HepG2 (cell line): ENCODE results near the gene ANO5. TPM values are rescaled to one million over a fixed set of nuclear protein-coding genes. Genes with fewer than 3 reads are reported as not detected.

ENCODE experiments used
- ATAC-seq: fragments of 200-7000 bp; cut with Tn5 transposase; 3 replicates; pipeline ENCODE4 v1.9.1; 2020; ENCODE audit warnings: mild to moderate bottlenecking, moderate library complexity
- BruUV-seq: library from RNA; stranded (reverse); fragments of 400-500 nt; replicated peaks from 2 replicates; lab custom pipeline; 2021; lab: Mats Ljungman, UMichigan
- CTCF ChIA-PET: fragments of 300-600 bp; formaldehyde crosslinking; extraction: SDS; loops from one replicate; lab custom pipeline; 2021; ENCODE audit warnings: low total read pairs, inconsistent platforms, low intra/inter-chr PET ratio; lab: Yijun Ruan, JAX
- POLR2A ChIA-PET: fragments of 350-600 bp; sonication (Branson Sonifier 250); formaldehyde crosslinking; loops from one replicate; lab custom pipeline; 2020; ENCODE audit warnings: antibody characterized with exemption, inconsistent platforms; lab: Yijun Ruan, JAX
- DNase-seq: peaks from one replicate; pipeline ENCODE4 v3.0.0-alpha.2; 2015; ENCODE audit warnings: low spot score
- FAIRE-seq: peaks from 3 replicates; lab custom pipeline; 2011; peaks lifted over from hg19 to GRCh38; lab: Jason Lieb, UNC
- H2AFZ ChIP-seq: one replicate; pipeline ENCODE4 v1.6.1; 2011; ENCODE audit warnings: low read length, inconsistent platforms
- H3K27ac ChIP-seq: fragments of 300-600 bp; 3 replicates; pipeline ENCODE4 v1.8.0; 2011; ENCODE audit warnings: mixed run types, mild to moderate bottlenecking, mixed read lengths, low read length, inconsistent platforms; ENCODE audit not compliant: insufficient read depth; ENCODE audit errors: extremely low read length
- H3K27me3 ChIP-seq, 2 experiments: fragments of 200-600 bp in 1 of 2; 2 replicates in 1 of 2; 3 replicates in 1 of 2; pipeline versions ENCODE4 v1.6.0 to v1.8.0; 2011; ENCODE audit warnings: low read length in 2 of 2, mild to moderate bottlenecking in 2 of 2, moderate library complexity in 2 of 2, inconsistent platforms in 1 of 2; ENCODE audit not compliant: insufficient read depth in 2 of 2, control insufficient read depth in 1 of 2
- H3K36me3 ChIP-seq, 2 experiments: fragments of 200-600 bp in 1 of 2; replicated peaks in 1 of 2; 2 replicates in 1 of 2; 3 replicates in 1 of 2; pipeline versions ENCODE4 v1.5.1 to v1.8.0; 2011; ENCODE audit warnings: low read length in 2 of 2, inconsistent platforms in 1 of 2; ENCODE audit not compliant: insufficient read depth in 2 of 2, control insufficient read depth in 1 of 2
- H3K4me1 ChIP-seq: 2 replicates; pipeline ENCODE4 v1.5.1; 2012; ENCODE audit warnings: low read length, inconsistent platforms; ENCODE audit not compliant: insufficient read depth
- H3K4me2 ChIP-seq: 2 replicates; pipeline ENCODE4 v1.6.0; 2011; ENCODE audit warnings: low read depth, low read length, inconsistent platforms
- H3K4me3 ChIP-seq, 3 experiments: fragments of 200-600 bp in 1 of 3; sonication (generic), shearing (Covaris generic) in 1 of 3; replicated peaks in 1 of 3; 2 replicates each; pipeline ENCODE4 v1.5.1; 2011 to 2016; ENCODE audit warnings: low read length in 3 of 3, inconsistent platforms in 2 of 3, low read depth in 2 of 3, mild to moderate bottlenecking in 2 of 3, control low read depth in 1 of 3, mixed read lengths in 1 of 3; ENCODE audit not compliant: insufficient read depth in 1 of 3
- H3K79me2 ChIP-seq: one replicate; pipeline ENCODE4 v1.6.1; 2011; ENCODE audit warnings: low read length, inconsistent platforms; ENCODE audit not compliant: insufficient read depth
- H3K9ac ChIP-seq: 2 replicates; pipeline ENCODE4 v1.6.0; 2011; ENCODE audit warnings: mild to moderate bottlenecking, low read depth, low read length, inconsistent platforms; ENCODE audit not compliant: insufficient read depth
- H3K9me3 ChIP-seq: 2 replicates; pipeline ENCODE4 v1.5.1; 2012; ENCODE audit warnings: mild to moderate bottlenecking, low read length
- H4K20me1 ChIP-seq: 2 replicates; pipeline ENCODE4 v1.6.0; 2011; ENCODE audit warnings: inconsistent platforms, mild to moderate bottlenecking, low read length, moderate library complexity; ENCODE audit not compliant: insufficient read depth
- ADNP ChIP-seq: sonication (generic); formaldehyde crosslinking; IDR thresholded peaks from 2 replicates; pipeline ENCODE4 v1.4.0; 2020; ENCODE audit warnings: missing genetic modification reagents
- MED8 ChIP-seq: sonication (generic); formaldehyde crosslinking; IDR thresholded peaks from 2 replicates; pipeline ENCODE4 v1.8.1; 2023; ENCODE audit warnings: mild to moderate bottlenecking, missing genetic modification reagents; ENCODE audit not compliant: insufficient replicate concordance
- ZBTB38 ChIP-seq: sonication (generic); formaldehyde crosslinking; IDR thresholded peaks from 2 replicates; pipeline ENCODE4 v1.5.1; 2020; ENCODE audit warnings: mild to moderate bottlenecking, missing genetic modification reagents
- ZNF569 ChIP-seq: sonication (generic); formaldehyde crosslinking; IDR thresholded peaks from 2 replicates; pipeline ENCODE4 v1.5.0; 2020; ENCODE audit warnings: mild to moderate bottlenecking, missing genetic modification reagents, moderate library complexity, borderline replicate concordance
- ZSCAN29 ChIP-seq: sonication (generic); formaldehyde crosslinking; conservative IDR thresholded peaks from 2 replicates; pipeline ENCODE4 v1.4.0; 2020; ENCODE audit warnings: mild to moderate bottlenecking, missing genetic modification reagents
- WGBS: methylation state at CpG from one replicate; pipeline ENCODE4 v1.1.6; 2017; ENCODE audit warnings: low lambda C conversion rate; 5-methylcytosine and 5-hydroxymethylcytosine counted together
- in situ Hi-C: cut with HindIII; loops from 2 replicates; pipeline ENCODE4 v1.10.0; 2017; ENCODE audit warnings: low pct_unique_long_range_greater_than_20kb; ENCODE audit not compliant: extremely low pct_ligation_motif_present
- intact Hi-C: fragments of 100-400 bp; cut with micrococcal nuclease; formaldehyde crosslinking; loops from one replicate; pipeline ENCODE4 v1.10.0; 2022; ENCODE audit not compliant: unreplicated experiment
- polyA plus RNA-seq, 8 experiments: library from polyadenylated mRNA; depleted of rRNA in 3 of 8; stranded (reverse) in 7 of 8; unstranded in 1 of 8; fragments of >200 nt; fragmentation: Illumina TruSeq in 4 of 8; extraction: Trizol in 4 of 8; gene quantifications; 2 replicates each; pipeline versions ENCODE4 v1.2.1 to v1.2.3, GENCODE V29; 2011 to 2016; ENCODE audit warnings: low read depth in 4 of 8, missing spikeins in 1 of 8, mixed read lengths in 1 of 8; ENCODE audit not compliant: insufficient read depth in 1 of 8
- total RNA-seq, 5 experiments: library from RNA; depleted of rRNA; stranded (reverse); fragments of >200 nt; fragmentation: Illumina TruSeq; extraction: Trizol; gene quantifications; 2 replicates each; pipeline ENCODE4 v1.2.3, GENCODE V29; 2016; ENCODE audit warnings: low read depth in 1 of 5
- TF ChIP-seq, protein P1 (sequence below): sonication (generic); formaldehyde crosslinking; IDR thresholded peaks from 2 replicates; pipeline ENCODE4 v1.8.0; 2022; ENCODE audit warnings: missing genetic modification reagents, mild to moderate bottlenecking, moderate library complexity, borderline replicate concordance
- TF ChIP-seq, protein P2 (sequence below): sonication (generic); formaldehyde crosslinking; IDR thresholded peaks from 2 replicates; pipeline ENCODE4 v1.9.0; 2021; ENCODE audit warnings: mild to moderate bottlenecking, missing genetic modification reagents

ANO5 gene
- total and polyA plus RNA-seq, 2 of the 13 experiments (the other 11 are each of a cell fraction or from before 2014, with no cell fraction given) = 0.02 to 0.03 TPM

DNA sequence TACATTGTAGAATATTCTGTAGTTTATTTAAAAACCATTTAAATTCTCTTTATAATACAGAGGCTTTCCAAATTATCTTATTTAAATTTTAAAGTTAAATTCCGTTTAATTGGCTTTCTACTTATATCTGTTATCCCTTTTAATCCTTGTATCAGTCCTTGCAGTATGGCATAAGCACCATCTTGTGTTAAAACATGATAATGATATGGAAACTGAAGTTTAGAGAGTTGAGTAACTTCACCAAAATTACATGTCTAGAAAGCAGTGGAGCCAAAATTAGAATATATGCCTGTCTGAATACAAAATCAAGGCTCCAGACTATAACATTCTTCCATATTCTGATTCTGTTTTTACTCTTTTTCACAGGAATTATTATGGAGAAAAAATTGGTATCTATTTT is 57.0 kb downstream of the ANO5 start:
- no peak overlapping the region for H3K4me3 ChIP-seq
- TF ChIP-seq ADNP (CRISPR knock-in tag) = no peak
- no peak for TF ChIP-seq ZBTB38
- no peak for TF ChIP-seq ZNF569 (CRISPR knock-in tag)
- no peak for TF ChIP-seq MED8 (CRISPR knock-in tag)
- TF ChIP-seq, protein P1, sequence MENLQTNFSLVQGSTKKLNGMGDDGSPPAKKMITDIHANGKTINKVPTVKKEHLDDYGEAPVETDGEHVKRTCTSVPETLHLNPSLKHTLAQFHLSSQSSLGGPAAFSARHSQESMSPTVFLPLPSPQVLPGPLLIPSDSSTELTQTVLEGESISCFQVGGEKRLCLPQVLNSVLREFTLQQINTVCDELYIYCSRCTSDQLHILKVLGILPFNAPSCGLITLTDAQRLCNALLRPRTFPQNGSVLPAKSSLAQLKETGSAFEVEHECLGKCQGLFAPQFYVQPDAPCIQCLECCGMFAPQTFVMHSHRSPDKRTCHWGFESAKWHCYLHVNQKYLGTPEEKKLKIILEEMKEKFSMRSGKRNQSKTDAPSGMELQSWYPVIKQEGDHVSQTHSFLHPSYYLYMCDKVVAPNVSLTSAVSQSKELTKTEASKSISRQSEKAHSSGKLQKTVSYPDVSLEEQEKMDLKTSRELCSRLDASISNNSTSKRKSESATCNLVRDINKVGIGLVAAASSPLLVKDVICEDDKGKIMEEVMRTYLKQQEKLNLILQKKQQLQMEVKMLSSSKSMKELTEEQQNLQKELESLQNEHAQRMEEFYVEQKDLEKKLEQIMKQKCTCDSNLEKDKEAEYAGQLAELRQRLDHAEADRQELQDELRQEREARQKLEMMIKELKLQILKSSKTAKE (CRISPR knock-in tag) = no peak
- TF ChIP-seq, protein P2, sequence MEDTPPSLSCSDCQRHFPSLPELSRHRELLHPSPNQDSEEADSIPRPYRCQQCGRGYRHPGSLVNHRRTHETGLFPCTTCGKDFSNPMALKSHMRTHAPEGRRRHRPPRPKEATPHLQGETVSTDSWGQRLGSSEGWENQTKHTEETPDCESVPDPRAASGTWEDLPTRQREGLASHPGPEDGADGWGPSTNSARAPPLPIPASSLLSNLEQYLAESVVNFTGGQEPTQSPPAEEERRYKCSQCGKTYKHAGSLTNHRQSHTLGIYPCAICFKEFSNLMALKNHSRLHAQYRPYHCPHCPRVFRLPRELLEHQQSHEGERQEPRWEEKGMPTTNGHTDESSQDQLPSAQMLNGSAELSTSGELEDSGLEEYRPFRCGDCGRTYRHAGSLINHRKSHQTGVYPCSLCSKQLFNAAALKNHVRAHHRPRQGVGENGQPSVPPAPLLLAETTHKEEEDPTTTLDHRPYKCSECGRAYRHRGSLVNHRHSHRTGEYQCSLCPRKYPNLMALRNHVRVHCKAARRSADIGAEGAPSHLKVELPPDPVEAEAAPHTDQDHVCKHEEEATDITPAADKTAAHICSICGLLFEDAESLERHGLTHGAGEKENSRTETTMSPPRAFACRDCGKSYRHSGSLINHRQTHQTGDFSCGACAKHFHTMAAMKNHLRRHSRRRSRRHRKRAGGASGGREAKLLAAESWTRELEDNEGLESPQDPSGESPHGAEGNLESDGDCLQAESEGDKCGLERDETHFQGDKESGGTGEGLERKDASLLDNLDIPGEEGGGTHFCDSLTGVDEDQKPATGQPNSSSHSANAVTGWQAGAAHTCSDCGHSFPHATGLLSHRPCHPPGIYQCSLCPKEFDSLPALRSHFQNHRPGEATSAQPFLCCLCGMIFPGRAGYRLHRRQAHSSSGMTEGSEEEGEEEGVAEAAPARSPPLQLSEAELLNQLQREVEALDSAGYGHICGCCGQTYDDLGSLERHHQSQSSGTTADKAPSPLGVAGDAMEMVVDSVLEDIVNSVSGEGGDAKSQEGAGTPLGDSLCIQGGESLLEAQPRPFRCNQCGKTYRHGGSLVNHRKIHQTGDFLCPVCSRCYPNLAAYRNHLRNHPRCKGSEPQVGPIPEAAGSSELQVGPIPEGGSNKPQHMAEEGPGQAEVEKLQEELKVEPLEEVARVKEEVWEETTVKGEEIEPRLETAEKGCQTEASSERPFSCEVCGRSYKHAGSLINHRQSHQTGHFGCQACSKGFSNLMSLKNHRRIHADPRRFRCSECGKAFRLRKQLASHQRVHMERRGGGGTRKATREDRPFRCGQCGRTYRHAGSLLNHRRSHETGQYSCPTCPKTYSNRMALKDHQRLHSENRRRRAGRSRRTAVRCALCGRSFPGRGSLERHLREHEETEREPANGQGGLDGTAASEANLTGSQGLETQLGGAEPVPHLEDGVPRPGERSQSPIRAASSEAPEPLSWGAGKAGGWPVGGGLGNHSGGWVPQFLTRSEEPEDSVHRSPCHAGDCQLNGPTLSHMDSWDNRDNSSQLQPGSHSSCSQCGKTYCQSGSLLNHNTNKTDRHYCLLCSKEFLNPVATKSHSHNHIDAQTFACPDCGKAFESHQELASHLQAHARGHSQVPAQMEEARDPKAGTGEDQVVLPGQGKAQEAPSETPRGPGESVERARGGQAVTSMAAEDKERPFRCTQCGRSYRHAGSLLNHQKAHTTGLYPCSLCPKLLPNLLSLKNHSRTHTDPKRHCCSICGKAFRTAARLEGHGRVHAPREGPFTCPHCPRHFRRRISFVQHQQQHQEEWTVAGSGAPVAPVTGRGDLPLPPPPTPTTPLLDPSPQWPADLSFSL (CRISPR knock-in tag) = no peak
- TF ChIP-seq ZSCAN29 (CRISPR knock-in tag) = no peak
- DNase-seq = no peak
- H3K4me2 ChIP-seq = no peak overlapping the region
- POLR2A ChIA-PET = no interaction called here
- no peaks in the 10 kb centered on the region for H3K36me3 ChIP-seq
- intact Hi-C loops = loop anchor here (10.0 kb wide), 1 partner anchor 295 kb away; no protein-coding TSS in a partner anchor
- in situ Hi-C loops = loop anchor here (5.0 kb wide), 1 partner anchor 57 kb away; no protein-coding TSS in a partner anchor
- no peaks in the 10 kb centered on the region for H3K9me3 ChIP-seq
- 0% methylated on average over 1 of the region's 1 CpG for WGBS
- BruUV-seq = no TSS peak
- no peak overlapping the region for H3K27ac ChIP-seq
- no peak for FAIRE-seq
- no peak for ATAC-seq
- H3K4me1 ChIP-seq = no peaks in the 10 kb centered on the region
- CTCF ChIA-PET = no interaction called here
- no peak overlapping the region for H2AFZ ChIP-seq
- no peaks in the 10 kb centered on the region for H3K79me2 ChIP-seq
- H3K27me3 ChIP-seq = no peaks in the 10 kb centered on the region
- no peak overlapping the region for H3K9ac ChIP-seq
- H4K20me1 ChIP-seq = no peaks in the 10 kb centered on the region
